DOHH2 (cell line): Measurements from ENCODE around the gene MYO18B.

Experiments
- CTCF ChIP-seq: fragments of 200-600 bp; sonication (generic); IDR thresholded peaks from one replicate; pipeline ENCODE4 v1.5.1; 2014; ENCODE audit warnings: antibody characterized with exemption, mild to moderate bottlenecking, low read depth, low read length; ENCODE audit not compliant: poor library complexity, severe bottlenecking
- EZH2phosphoT487 ChIP-seq: fragments of 200-600 bp; sonication (generic); IDR thresholded peaks from 2 replicates; pipeline ENCODE4 v1.6.1; 2017; ENCODE audit warnings: borderline replicate concordance, mild to moderate bottlenecking, antibody characterized with exemption, low read length, moderate library complexity, mixed read lengths

GRCh38 chr22:26066534-26066933, 324.5 kb downstream of the MYO18B start:
- TF ChIP-seq CTCF (no peak), EZH2phosphoT487 (no peak)
